AG10803 (cell line): ENCODE measurements around the gene ZCWPW2.
A peak's percentile ranks its signal among the peaks of the same experiment; 100 is the strongest.

Source experiments
- DNase-seq: peaks from one replicate; pipeline ENCODE4 v3.0.0; 2010; ENCODE audit warnings: low read depth
- H3K4me3 ChIP-seq: 2 replicates; pipeline ENCODE4 v1.5.1; 2011; ENCODE audit warnings: mild to moderate bottlenecking, low read length, control low read depth
- CTCF ChIP-seq: conservative IDR thresholded peaks from 2 replicates; pipeline ENCODE4 v1.5.1; 2011; ENCODE audit warnings: mild to moderate bottlenecking, low read length, control low read depth, inconsistent platforms

The ZCWPW2 gene

GRCh38 chr3:28317438-28318022 lies 31.0 kb upstream of the ZCWPW2 start:
- H3K4me3 ChIP-seq: no peak overlapping the region
- peak; percentile 74 for TF ChIP-seq CTCF
- DNase-seq: peak; percentile 40

GRCh38 chr3:28320981-28321380 lies 27.5 kb upstream of the ZCWPW2 start:
- no peak overlapping the region for H3K4me3 ChIP-seq
- DNase-seq: no peak
- no peak for TF ChIP-seq CTCF

GRCh38 chr3:28322464-28322863 lies 26.1 kb upstream of the ZCWPW2 start:
- peak; percentile 47 for DNase-seq
- no peak for TF ChIP-seq CTCF
- H3K4me3 ChIP-seq: no peak overlapping the region

GRCh38 chr3:28326458-28326926 lies 22.0 kb upstream of the ZCWPW2 start:
- H3K4me3 ChIP-seq: no peak overlapping the region
- no peak for TF ChIP-seq CTCF

GRCh38 chr3:28328188-28329151 lies 20.1 kb upstream of the ZCWPW2 start:
- H3K4me3 ChIP-seq: no peak overlapping the region
- DNase-seq: peak; percentile 27
- TF ChIP-seq CTCF: peak; percentile 69

More at GRCh38 chr3:28326458-28326926, 22.0 kb upstream of the ZCWPW2 start:
- no peak for DNase-seq

GRCh38 chr3:28334552-28334951 lies 14.0 kb upstream of the ZCWPW2 start:
- H3K4me3 ChIP-seq: no peak overlapping the region
- TF ChIP-seq CTCF: peak; percentile 30; the same call in 1 of the 2 replicates
- no peak for DNase-seq
